H9 (cell line): ENCODE data around the gene RABGAP1L. TPM values are rescaled to one million over a fixed set of nuclear protein-coding genes. Genes with fewer than 3 reads are reported as not detected.

Experiments
- DNase-seq: peaks from one replicate; pipeline ENCODE4 v3.0.0-alpha.2; 2017
- H2AFZ ChIP-seq: one replicate; pipeline ENCODE4 v1.6.1; 2013; ENCODE audit warnings: mild to moderate bottlenecking, low read length, control low read depth, moderate library complexity
- H2AK5ac ChIP-seq: 2 replicates; pipeline ENCODE4 v1.6.1; 2013; ENCODE audit warnings: low read length, control low read depth, mixed read lengths; ENCODE audit not compliant: insufficient read length
- H2BK120ac ChIP-seq: one replicate; pipeline ENCODE4 v1.6.1; 2013; ENCODE audit warnings: low read depth, mild to moderate bottlenecking, low read length, control low read depth, inconsistent platforms; ENCODE audit not compliant: poor library complexity, severe bottlenecking
- H2BK12ac ChIP-seq: 2 replicates; pipeline ENCODE4 v1.6.1; 2013; ENCODE audit warnings: low read length, control low read depth, mixed read lengths, low read depth; ENCODE audit not compliant: insufficient read length
- H2BK15ac ChIP-seq: 2 replicates; pipeline ENCODE4 v1.6.1; 2013; ENCODE audit warnings: low read depth, low read length, control low read depth
- H2BK20ac ChIP-seq: one replicate; pipeline ENCODE4 v1.6.1; 2013; ENCODE audit warnings: low read depth, mild to moderate bottlenecking, low read length, control low read depth, inconsistent platforms; ENCODE audit not compliant: poor library complexity, severe bottlenecking
- H2BK5ac ChIP-seq: 2 replicates; pipeline ENCODE4 v1.6.1; 2013; ENCODE audit warnings: low read length, control low read depth, mixed read lengths; ENCODE audit not compliant: insufficient read length
- H3K14ac ChIP-seq: 2 replicates; pipeline ENCODE4 v1.6.1; 2013; ENCODE audit warnings: low read length, control low read depth; ENCODE audit not compliant: insufficient read depth
- H3K18ac ChIP-seq: 2 replicates; pipeline ENCODE4 v1.6.1; 2013; ENCODE audit warnings: low read depth, mild to moderate bottlenecking, mixed read lengths, low read length, control low read depth; ENCODE audit not compliant: insufficient read length
- H3K23ac ChIP-seq: 2 replicates; pipeline ENCODE4 v1.6.1; 2013; ENCODE audit warnings: low read length, control low read depth, mixed read lengths, low read depth; ENCODE audit not compliant: insufficient read length
- H3K23me2 ChIP-seq: 2 replicates; pipeline ENCODE4 v1.6.1; 2013; ENCODE audit warnings: low read depth, mild to moderate bottlenecking, mixed read lengths, low read length, control low read depth; ENCODE audit not compliant: insufficient read length, poor library complexity, severe bottlenecking
- H3K27ac ChIP-seq: 2 replicates; pipeline ENCODE4 v1.5.1; 2013; ENCODE audit warnings: low read length, control low read depth, mixed read lengths, low read depth; ENCODE audit not compliant: insufficient read length
- H3K27me3 ChIP-seq: 2 replicates; pipeline ENCODE4 v1.6.1; 2013; ENCODE audit warnings: low read length, control low read depth, inconsistent platforms; ENCODE audit not compliant: insufficient read depth
- H3K4ac ChIP-seq: 2 replicates; pipeline ENCODE4 v1.6.1; 2013; ENCODE audit warnings: low read depth, mild to moderate bottlenecking, control low read depth, inconsistent platforms, low read length, moderate library complexity
- H3K4me1 ChIP-seq: 2 replicates; pipeline ENCODE4 v1.6.1; 2013; ENCODE audit warnings: low read length, control low read depth, inconsistent platforms; ENCODE audit not compliant: insufficient read depth
- H3K4me2 ChIP-seq: 2 replicates; pipeline ENCODE4 v1.6.1; 2013; ENCODE audit warnings: low read length, control low read depth, mixed read lengths; ENCODE audit not compliant: insufficient read length, insufficient read depth
- H3K56ac ChIP-seq: 2 replicates; pipeline ENCODE4 v1.6.1; 2013; ENCODE audit warnings: low read depth, mild to moderate bottlenecking, mixed read lengths, low read length, control low read depth; ENCODE audit not compliant: insufficient read length
- H3K79me1 ChIP-seq: 2 replicates; pipeline ENCODE4 v1.6.1; 2013; ENCODE audit warnings: low read depth, mild to moderate bottlenecking, moderate library complexity, low read length, control low read depth, inconsistent platforms; ENCODE audit not compliant: insufficient read depth, poor library complexity, severe bottlenecking
- H3K79me2 ChIP-seq: 2 replicates; pipeline ENCODE4 v1.6.1; 2013; ENCODE audit warnings: low read length, control low read depth, inconsistent platforms; ENCODE audit not compliant: insufficient read depth
- H3K9ac ChIP-seq: 2 replicates; pipeline ENCODE4 v1.6.1; 2013; ENCODE audit warnings: low read length, control low read depth, mixed read lengths; ENCODE audit not compliant: insufficient read length; ENCODE audit errors: extremely low read depth
- H3K9me3 ChIP-seq: one replicate; pipeline ENCODE4 v1.6.1; 2013; ENCODE audit warnings: low read depth, low read length, inconsistent platforms; ENCODE audit not compliant: control insufficient read depth
- H3T11ph ChIP-seq: one replicate; pipeline ENCODE4 v1.6.1; 2013; ENCODE audit warnings: mild to moderate bottlenecking, low read length, control low read depth, inconsistent platforms
- H4K20me1 ChIP-seq: one replicate; pipeline ENCODE4 v1.6.1; 2013; ENCODE audit not compliant: control insufficient read depth, insufficient read length, insufficient read depth
- H4K5ac ChIP-seq: 2 replicates; pipeline ENCODE4 v1.6.1; 2013; ENCODE audit warnings: low read depth, mild to moderate bottlenecking, mixed read lengths, low read length, control low read depth; ENCODE audit not compliant: insufficient read length
- H4K8ac ChIP-seq: replicated peaks from 2 replicates; pipeline ENCODE4 v1.6.1; 2013; ENCODE audit warnings: low read length, control low read depth, mixed read lengths, low read depth; ENCODE audit not compliant: insufficient read length
- H4K91ac ChIP-seq: 2 replicates; pipeline ENCODE4 v1.6.1; 2013; ENCODE audit warnings: low read depth, mild to moderate bottlenecking, moderate library complexity, mixed read lengths, low read length, control low read depth; ENCODE audit not compliant: insufficient read length
- H3K27ac Mint-ChIP-seq, 3 experiments: 2 replicates in 2 of 3; 3 replicates in 1 of 3; pipeline ENCODE4 v1.8.0; 2020 to 2021; ENCODE audit warnings: mixed read lengths in 3 of 3, mild to moderate bottlenecking in 1 of 3, moderate library complexity in 1 of 3
- H3K27me3 Mint-ChIP-seq: 2 replicates; pipeline ENCODE4 v1.8.0; 2021; ENCODE audit warnings: low read depth, mild to moderate bottlenecking, moderate library complexity, mixed read lengths
- H3K36me3 Mint-ChIP-seq, 3 experiments: 2 replicates in 2 of 3; 3 replicates in 1 of 3; pipeline ENCODE4 v1.8.0; 2020 to 2021; ENCODE audit warnings: low read depth in 3 of 3, mixed read lengths in 3 of 3; ENCODE audit not compliant: insufficient read depth in 1 of 3
- H3K4me1 Mint-ChIP-seq, 2 experiments: 2 replicates each; pipeline ENCODE4 v1.8.0; 2020; ENCODE audit warnings: mixed read lengths in 2 of 2
- H3K4me3 Mint-ChIP-seq, 2 experiments: 2 replicates in 1 of 2; 3 replicates in 1 of 2; pipeline ENCODE4 v1.8.0; 2020 to 2021; ENCODE audit warnings: mild to moderate bottlenecking in 2 of 2, mixed read lengths in 2 of 2, moderate library complexity in 1 of 2
- H3K9me3 Mint-ChIP-seq, 2 experiments: 2 replicates in 1 of 2; 3 replicates in 1 of 2; pipeline ENCODE4 v1.8.0; 2020; ENCODE audit warnings: mild to moderate bottlenecking in 2 of 2, mixed read lengths in 2 of 2, moderate library complexity in 1 of 2
- CTCF ChIP-seq: fragments of 200-600 bp; sonication (generic); conservative IDR thresholded peaks from 3 replicates; pipeline ENCODE4 v1.8.0; 2021; ENCODE audit warnings: antibody characterized with exemption, mild to moderate bottlenecking
- total RNA-seq: library from RNA; stranded (reverse); gene quantifications from 2 replicates; pipeline ENCODE4 v1.2.1, GENCODE V29; 2021

RABGAP1L gene
- total RNA-seq, 1 experiment from 2014 or later = 147 TPM

GRCh38 chr1:174769961-174770549 is 610.7 kb downstream of the RABGAP1L start:
- H3T11ph ChIP-seq = no peak overlapping the region
- no peak overlapping the region for H2AK5ac ChIP-seq
- H3K9me3 ChIP-seq = no peaks in the 10 kb centered on the region
- H4K20me1 ChIP-seq = no peaks in the 10 kb centered on the region
- Mint-ChIP-seq H3K36me3 (no peaks in the 10 kb centered on the region), H3K4me3 (no peak overlapping the region), H3K9me3 (no peaks in the 10 kb centered on the region), H3K4me1 (peaks cover 24 to 25% of the 10 kb centered on the region in 2 experiments), H3K27ac (no peak overlapping the region; a peak in 1 of 7 replicates), H3K27me3 (no peaks in the 10 kb centered on the region)
- no peaks in the 10 kb centered on the region; the same call in 1 of the 2 replicates for H3K4me1 ChIP-seq
- no peak overlapping the region for H3K27ac ChIP-seq
- no peak overlapping the region for H4K91ac ChIP-seq
- no peak for DNase-seq
- H2BK12ac ChIP-seq = no peak overlapping the region
- H3K23me2 ChIP-seq = no peaks in the 10 kb centered on the region
- no peak overlapping the region for H3K18ac ChIP-seq
- H2BK15ac ChIP-seq = no peak overlapping the region
- no peak overlapping the region for H2BK120ac ChIP-seq
- H4K5ac ChIP-seq = no peak overlapping the region
- H4K8ac ChIP-seq = no peak overlapping the region
- H3K27me3 ChIP-seq = no peaks in the 10 kb centered on the region
- no peak overlapping the region for H3K4me2 ChIP-seq
- H3K14ac ChIP-seq = no peak overlapping the region
- peak; percentile 91 for TF ChIP-seq CTCF
- no peaks in the 10 kb centered on the region for H3K79me2 ChIP-seq
- H2BK20ac ChIP-seq = no peak overlapping the region
- no peak overlapping the region for H2BK5ac ChIP-seq
- H2AFZ ChIP-seq = no peak overlapping the region
- H3K79me1 ChIP-seq = no peaks in the 10 kb centered on the region
- H3K9ac ChIP-seq = no peak overlapping the region
- H3K56ac ChIP-seq = no peak overlapping the region
- no peak overlapping the region for H3K4ac ChIP-seq
- no peak overlapping the region for H3K23ac ChIP-seq
